ENCODE results near the gene TNIK.

GRCh38 chr3:171464462-171464861 is 4.3 kb upstream of the TNIK start:
- TF ChIP-seq CTCF (IDR thresholded peaks at IDR 0.05; ENCODE audit: poor library complexity) (no peak), EZH2phosphoT487 (IDR thresholded peaks at IDR 0.05; ENCODE audit: low read depth, severe bottlenecking, unreplicated experiment) (no peak)

Data from hepatocyte (in vitro differentiated cells).